HG03575 (cell line): ENCODE data around the gene FOSL1.
"Not testable (repeated sequence)": the region's sequence is repeated elsewhere in the genome, so short reads cannot be mapped to it uniquely, and the experiment has no call there.

Experiments used
- ATAC-seq: cut with Tn5 transposase; IDR thresholded peaks from one replicate; pipeline ENCODE4 v1.9.1; 2021; ENCODE audit not compliant: unreplicated experiment, insufficient number of reproducible peaks, low FRiP score; ENCODE audit errors: extremely low read depth

FOSL1 gene

DNA sequence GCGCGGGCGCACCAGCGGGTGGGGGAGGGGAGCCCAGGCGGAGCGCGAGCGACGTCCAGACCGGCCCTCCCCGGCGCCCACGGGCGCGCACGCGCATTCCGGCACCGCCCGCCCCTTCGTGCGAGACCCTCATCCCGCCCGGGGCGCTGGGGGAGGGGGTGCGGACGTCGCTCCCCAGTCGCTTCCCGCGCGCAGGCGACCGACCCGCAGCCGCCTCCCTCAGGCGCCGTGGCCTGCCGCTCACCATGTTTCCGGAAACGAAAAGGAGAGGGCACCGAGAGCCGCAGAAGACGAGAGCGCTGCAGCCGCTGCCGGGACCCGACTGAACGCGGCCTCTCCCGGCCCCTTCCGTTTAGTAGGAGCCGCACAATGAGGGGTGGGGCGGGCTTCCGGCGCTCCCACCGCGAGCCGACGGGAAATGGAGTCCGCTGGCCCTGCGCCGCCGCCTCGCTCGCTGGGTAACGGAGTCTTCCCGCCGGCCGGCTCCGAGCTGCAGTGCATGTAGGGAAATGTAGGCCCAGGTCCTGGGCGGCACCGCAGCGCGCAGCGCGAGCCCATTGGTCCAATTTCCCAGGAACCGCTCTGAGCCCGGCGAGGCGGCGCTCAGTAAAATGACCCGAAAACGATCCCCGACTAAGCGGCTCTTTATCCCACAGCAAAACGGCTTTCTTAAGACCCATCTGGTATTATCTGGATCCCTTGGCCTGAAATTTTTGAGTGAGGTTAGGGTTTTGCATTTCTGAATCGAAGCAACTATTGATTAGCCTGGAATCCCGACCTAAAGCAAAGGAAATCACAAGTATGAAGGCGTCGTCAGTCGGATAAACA is 42.1 kb downstream of the FOSL1 start, which contains the start of gene CFL1:
TSS of gene CFL1 (minus strand) at position 328 of the 828 bp plus-strand sequence. CDS start at position 247, 81 bp downstream.
- no peak for ATAC-seq

DNA sequence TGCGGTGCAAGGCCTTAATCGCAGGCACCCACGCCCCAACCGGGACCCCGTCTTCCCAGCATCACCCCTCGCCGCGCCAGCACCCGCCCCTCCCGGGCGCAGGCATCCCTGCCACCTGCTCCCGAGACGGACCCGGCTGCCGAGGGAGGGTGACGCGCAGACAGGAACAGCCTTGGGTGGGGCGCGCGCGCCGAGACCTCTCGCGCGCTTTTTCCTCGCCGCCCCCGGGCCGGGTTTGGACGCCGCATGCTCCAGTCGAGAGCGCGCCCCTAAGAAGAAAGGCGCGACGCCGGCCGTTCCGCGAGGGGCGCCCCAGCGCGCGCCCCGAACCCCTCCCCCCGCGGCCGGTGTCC is 42.7 kb downstream of the FOSL1 start:
- ATAC-seq, result no peak

DNA sequence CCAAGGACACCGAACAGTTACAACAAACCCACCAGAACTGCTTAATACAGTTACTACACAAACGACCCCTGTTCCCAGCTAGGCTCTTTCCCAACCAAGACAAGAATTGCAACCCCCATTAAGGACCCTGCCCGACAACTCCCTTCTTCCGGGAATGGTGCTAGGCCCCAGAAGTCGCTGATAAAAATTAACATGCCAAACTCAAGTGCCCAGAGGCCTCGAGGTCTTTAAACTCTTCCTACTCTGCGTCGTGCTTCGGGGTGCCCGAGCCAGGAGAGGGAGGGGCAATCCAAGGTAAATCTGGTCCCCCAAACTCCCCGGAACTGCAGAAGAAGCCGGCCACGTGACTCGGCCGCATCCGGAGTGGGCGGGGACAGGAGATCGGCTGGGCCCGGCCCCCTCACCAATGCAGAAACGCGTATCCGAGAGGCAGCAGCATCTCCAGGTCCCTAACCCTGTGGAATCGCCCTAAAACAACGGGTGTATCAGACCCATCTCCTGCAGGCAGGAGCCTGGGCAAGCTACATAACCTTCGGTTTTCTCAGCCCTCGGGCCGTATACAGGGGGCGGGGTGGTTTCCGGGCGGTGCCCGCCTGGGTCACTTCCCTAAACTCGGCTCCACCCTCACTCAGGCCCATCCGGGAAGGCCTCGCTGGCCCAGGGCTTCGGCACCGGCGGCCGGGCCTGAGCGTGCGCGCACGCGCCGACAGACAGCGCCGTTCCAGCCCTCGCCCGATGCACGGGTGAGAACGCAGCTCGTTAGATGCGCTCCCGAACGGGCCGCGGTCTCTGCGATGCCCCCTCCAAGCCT is 43.3 kb downstream of the FOSL1 start:
- ATAC-seq, result no peak

DNA sequence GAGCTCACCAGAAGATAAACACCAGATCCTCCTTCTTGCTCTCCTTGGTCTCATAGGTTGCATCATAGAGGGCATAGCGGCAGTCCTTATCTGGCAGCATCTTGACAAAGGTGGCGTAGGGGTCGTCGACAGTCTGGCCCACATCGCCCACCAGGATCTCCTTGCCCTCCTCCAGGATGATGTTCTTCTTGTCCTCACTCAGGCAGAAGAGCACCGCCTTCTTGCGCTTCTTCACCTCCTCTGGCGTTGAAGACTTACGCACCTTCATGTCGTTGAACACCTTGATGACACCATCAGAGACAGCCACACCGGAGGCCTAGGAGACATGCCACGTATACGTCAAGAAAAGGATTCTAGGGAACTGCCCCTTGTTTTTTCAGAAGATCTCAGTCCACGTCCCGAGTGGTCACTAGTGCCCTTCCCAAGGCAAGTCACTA is 44.2 kb downstream of the FOSL1 start:
- no peak for ATAC-seq

DNA sequence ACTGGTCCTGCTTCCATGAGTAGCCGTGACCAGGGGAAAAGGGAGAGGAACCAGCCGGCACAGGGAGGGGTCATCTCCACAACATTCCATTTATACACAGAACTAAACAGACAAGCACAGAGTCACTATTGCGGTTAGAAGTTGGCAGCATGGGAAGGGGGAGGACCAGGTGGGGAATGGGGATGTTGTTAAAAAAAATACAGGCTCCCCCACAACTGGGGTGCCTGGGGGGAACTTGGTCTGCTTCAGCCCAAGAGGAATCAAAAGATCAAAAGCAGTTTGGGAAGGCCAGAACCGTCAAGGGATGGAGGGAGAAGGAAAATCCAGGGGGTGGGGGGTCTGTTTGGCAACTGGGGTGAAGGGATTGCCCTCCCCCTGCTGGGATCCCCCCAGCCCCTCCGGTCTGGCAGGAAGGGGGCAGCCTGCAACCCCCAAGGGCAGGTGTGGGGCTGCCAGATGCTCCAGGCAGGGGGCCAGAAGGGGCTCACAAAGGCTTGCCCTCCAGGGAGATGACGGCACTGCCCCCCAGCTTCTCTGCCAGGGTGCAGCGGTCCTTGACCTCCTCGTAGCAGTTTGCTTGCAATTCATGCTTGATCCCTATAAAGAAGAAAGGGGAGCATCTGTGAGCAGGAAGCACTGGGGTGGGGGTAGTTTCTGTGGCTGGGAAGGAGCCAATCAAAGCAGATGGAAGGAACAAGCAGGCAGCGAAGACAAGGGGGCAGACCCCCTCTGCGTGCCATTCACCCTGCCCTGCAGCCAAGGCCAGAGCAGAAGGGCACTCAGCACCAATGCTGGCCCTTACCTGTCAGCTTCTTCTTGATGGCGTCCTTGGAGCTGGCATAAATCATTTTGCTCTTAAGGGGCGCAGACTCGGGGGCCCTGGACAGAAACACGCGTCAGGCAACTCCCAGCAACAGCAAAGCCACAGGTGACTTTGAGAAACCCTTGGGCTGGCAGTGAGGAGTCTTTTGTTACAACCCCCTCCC is 45.0 kb downstream of the FOSL1 start:
- ATAC-seq, result no peak

DNA sequence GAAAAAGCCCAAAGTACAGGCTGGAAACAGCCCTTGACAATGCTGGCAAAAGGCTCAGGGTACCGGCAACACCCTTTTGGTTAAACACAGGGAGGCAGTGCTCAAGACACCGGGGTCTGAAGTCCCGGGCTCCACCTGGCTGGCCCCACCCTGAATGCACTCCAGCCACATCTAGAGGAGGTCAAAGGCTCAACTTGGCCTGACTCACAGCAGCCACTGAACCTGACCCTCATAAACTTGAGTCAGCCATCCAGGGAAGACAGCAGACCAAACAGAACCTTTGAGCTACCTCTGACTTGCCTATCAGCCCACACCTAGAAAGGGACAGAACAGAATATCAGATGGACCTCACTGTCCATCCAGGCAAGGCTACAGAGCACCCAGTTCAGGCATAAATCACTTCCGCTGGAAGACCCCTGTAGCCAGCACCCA is 46.0 kb downstream of the FOSL1 start:
- ATAC-seq, result no peak

DNA sequence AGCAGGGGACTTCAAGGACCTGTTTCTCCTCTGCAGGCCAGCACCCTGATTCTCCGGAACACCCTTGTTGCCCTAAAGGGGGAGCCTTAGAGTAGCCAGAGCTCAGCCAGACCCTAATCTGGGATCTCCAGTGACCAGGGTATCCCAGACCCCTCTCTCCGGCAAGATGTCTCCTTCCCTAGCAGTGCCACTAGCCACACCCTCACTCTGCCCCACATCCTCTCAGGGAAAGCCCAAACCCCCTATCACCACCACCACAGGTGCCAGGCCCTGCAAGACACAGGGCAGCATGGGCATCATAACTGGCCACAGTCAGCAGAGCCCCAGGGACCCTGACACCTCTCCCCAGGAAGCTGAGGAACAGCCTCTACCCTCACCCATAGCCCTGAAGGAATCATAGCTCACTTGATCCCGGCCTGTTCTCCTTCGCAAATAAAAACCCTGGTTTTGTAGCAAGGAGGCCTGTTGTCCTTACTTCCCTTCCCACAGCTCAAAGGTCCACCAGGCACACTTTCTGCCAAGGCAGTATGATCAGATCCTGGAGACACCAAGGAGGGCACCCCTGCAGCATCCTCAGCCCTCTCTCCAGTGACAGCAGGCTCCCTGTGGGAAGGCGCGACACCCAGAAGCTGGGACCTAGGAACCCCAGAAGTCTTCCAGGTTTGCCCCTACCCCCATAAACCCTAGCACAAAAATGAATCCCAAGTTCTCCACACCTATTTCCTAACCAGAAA is 46.8 kb downstream of the FOSL1 start:
- ATAC-seq, result no peak

DNA sequence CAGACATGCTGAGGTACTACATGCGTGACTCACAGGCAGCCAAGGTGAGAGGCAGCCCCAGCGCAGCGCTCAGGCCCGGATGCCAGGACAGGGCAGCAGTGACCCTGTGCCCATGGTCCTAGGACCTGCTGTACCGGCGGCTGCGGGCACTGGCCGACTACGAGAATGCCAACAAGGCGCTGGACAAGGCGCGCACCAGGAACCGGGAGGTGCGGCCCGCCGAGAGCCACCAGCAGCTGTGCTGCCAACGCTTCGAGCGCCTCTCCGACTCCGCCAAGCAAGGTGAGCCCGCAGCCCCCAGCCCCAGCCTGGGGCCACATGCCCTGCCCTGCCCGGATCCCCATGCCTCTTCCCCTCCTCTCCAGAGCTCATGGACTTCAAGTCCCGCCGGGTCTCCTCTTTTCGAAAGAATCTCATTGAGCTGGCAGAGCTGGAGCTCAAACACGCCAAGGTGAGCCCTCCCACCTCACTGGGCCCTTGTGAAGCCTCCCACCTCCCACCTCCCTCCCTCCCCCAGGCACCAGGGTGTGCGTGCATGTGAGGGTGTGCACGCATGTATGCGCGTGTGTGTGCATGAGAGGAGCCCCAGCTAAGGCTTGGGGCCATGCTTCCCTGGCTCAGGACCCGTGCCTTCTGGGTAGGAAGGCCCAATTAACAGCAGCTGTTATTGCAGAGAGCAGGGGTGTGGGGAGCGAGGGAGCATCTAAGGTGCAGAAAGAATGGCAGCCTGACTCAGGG is 47.5 kb downstream of the FOSL1 start:
- ATAC-seq, result no peak

DNA sequence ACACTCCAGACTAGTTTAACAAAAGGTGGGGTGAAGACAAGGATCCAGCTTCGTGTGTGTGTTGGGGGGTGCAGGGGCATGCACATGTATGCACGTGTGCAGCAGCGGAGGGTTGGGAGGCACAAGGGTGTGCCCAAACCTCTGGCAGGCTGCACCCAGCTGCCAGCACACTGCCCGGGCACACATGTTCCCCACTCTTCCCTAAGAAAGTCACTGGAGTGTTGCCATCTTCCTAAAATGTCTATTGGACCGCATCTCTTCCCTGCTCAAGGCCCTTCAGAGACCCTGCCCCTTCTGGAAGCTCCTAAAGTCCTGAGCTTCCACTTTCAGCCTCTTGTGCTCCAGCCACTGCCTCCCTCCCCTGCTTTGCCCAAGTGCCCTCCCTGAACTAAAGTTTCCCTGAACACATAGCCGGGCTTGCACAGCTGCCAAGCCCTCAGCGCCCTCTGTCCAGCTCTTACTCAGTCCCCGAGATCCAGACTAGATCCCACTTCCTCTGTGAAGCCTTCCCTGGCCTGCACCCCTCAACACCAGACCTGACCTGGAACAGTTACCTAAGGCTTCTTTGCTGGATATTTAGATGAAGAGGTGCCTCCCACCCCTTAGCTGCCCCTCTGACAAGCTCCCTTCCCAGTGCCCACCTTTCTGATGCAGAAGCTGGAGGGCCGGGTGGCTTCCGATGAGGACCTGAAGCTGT is 48.2 kb downstream of the FOSL1 start:
- no peak for ATAC-seq

DNA sequence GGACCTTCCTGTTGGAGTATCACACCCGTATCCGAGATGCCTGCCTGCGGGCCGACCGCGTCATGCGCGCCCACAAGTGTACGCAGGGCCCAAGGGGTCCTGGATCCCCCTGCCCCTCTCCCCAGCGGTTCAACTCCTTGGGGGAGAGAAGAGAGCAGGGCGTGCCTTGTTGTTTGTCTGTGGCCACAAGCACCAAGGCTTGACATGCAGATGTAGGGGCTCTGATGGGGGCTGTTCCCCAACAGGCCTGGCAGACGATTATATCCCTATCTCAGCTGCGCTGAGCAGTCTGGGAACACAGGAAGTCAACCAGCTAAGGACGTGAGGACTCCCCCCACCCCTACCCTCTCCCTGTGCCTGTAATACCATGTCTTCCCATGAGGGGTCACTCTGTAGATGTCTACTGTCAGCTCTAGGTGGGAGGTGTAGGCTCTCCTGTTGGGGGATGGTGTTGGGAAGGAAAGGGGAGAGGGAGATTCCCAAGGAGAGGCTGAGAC is 49.1 kb downstream of the FOSL1 start:
- no peak for ATAC-seq

DNA sequence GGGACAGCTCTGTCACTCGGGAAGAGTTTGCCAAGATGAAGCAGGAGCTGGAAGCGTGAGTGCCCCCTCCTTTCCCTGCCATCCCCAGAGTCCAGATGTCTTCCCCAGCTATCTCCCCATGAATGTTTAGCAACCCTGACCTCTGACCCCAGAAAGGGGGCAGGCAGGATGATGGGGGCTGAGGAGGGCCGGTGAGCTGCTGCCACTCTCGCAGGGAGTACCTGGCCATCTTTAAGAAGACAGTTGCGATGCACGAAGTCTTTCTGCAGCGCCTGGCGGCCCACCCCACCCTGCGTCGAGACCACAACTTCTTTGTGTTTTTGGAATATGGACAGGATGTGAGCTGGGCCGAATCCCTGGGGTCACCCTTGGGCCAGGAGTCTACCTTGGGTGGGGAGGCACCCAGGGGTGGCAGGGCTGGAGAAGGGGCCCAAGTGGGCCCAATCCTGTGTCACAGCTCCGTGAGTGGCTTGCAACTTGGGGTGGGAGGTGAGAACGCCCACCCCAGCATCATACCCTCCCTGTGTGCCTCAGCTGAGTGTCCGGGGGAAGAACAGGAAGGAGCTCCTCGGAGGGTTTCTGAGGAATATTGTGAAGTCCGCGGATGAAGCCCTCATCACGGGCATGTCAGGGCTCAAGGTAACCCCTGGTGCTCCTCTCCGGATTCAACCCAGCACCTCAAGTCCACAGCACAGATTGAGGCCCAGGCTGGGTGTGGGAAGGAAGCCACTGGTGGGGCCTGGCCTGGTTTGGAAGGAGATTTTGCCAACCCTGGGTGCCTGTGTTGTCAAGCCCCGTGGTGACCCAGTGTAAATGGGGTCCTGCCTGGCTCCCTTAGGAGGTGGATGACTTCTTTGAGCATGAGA is 49.7 kb downstream of the FOSL1 start:
- ATAC-seq, result no peak

DNA sequence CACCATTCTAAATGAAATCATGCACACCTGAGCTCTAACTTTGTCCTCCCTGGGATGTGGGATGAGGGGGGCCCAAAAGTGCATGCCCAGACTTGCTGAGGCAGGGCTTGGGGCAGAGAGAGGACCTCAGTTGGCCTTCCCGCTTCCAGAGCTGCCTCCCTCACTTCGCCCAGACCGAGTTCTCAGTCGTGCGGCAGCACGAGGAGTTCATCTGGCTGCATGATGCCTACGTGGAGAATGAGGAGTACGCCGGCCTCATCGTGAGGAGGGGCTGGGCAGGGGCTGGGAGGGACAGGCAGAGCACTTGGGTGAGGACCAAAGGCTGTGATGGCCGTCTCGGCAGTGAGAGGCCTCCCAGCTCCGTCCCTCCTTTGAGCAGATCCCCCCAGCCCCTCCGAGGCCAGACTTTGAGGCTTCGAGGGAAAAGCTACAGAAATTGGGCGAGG is 50.4 kb downstream of the FOSL1 start:
- no peak for ATAC-seq

DNA sequence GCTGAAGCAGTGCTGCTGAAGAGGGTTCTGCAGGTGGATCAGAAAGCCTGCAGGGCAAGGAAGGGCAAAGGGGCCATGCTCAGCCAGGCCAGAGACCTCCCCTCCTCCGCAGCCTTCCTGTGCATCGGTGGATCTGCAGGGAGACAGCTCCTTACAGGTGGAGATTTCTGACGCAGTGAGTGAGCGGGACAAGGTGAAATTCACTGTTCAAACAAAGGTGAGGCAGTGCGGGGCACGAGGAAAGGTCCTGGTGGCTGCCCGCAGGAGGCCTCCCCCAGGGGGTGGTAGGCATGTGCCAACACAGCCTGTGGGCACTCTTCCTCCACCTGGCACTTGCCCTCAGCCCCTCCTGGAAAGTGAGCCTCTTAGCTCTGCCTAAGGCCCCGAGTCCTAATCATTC is 50.8 kb downstream of the FOSL1 start:
- ATAC-seq, result no peak

DNA sequence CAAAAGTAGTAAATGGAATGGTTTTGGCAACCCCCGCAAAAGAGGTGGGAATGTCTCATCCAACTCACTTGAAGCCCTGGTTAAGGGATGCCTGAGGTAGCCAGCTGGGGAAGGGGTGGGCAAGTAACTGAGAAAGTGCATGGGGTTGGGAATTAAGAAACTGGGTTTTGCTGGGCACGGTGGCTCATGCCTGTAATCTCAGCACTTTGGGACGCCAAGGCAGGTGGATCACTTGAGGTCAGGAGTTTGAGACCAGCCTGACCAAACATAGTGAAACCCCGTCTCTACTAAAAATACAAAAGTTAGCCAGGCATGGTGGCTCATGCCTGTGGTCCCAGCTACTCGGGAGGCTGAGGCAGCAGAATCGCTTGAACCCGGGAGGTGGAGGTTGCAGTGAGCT is 51.5 kb downstream of the FOSL1 start:
- ATAC-seq, result not testable (repeated sequence)

DNA sequence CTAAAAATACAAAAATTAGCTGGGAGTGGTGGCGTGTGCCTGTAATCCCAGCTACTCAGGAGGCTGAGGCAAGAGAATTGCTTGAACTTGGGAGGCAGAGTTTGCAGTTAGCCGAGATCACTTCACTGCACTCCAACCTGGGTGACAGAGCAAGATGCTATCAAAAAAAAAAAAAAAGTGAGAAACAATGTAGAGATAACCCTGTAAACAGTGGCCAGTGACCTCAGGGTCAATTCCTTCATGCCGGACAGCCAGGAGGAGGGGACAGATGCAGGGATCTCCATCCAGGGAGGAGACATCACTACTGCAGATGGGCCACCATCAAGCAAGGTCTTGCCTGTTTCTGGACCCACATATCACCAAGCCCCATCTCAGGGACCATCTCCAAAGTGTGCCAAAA is 52.4 kb downstream of the FOSL1 start:
- ATAC-seq, result no peak

DNA sequence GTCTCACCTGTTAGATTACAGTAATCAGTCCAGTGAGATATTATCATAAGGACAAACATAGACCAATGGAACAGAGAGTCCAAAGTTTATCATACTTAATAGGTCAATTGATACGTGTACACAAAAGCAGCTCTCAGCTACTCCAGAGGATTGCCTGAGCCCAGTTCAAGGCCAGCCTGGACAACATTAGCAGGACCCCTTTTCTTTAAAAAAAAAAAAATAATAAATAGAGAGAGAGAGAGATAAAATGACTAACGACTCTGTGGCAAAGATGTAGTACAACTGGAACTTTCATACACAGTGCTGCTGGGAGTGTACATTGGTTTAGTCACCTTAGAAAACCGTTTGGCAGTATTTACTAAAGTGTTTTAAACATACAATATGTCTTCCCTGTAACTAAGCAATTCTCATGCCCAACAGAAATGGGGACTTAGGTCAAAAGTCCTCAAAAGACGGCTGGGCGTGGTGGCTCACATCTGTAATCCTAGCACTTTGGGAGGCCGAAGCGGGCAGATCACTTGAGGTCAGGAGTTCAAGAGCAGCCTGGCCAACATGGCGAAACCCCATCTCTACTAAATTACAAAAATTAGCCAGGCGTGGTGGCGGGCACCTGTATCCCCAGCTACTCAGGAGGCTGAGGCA is 55.8 kb downstream of the FOSL1 start:
- ATAC-seq, result no peak
